Endothelial cell of umbilical vein (primary cell): ENCODE measurements around the gene SYDE2. TPM values are rescaled to one million over a fixed set of nuclear protein-coding genes. Genes with fewer than 3 reads are reported as not detected.

Experiments used
- BruUV-seq: library from RNA; stranded (reverse); fragments of 400-500 nt; replicated peaks from 2 replicates; lab custom pipeline; 2021; lab: Mats Ljungman, UMichigan
- CTCF ChIA-PET: fragments of 300-600, 350-600 bp; sonication (Branson Sonifier 250); formaldehyde crosslinking; loops from one replicate; lab custom pipeline; 2021; ENCODE audit warnings: antibody characterized with exemption, inconsistent platforms; lab: Charles Lee
- POLR2A ChIA-PET: fragments of 300-600, 350-600 bp; sonication (Branson Sonifier 250); formaldehyde crosslinking; loops from one replicate; lab custom pipeline; 2021; ENCODE audit warnings: antibody characterized with exemption, inconsistent platforms; lab: Charles Lee
- DNase-seq: peaks from one replicate; pipeline ENCODE4 v3.0.0-alpha.2; 2011; ENCODE audit warnings: low read depth, low spot score
- FAIRE-seq: peaks from 2 replicates; lab custom pipeline; 2011; peaks lifted over from hg19 to GRCh38; lab: Jason Lieb, UNC
- H2AFZ ChIP-seq: 2 replicates; pipeline ENCODE4 v1.6.0; 2012; ENCODE audit warnings: low read depth, low read length, control low read depth, inconsistent platforms
- H3K27ac ChIP-seq: 2 replicates; pipeline ENCODE4 v1.5.1; 2011; ENCODE audit warnings: low read depth, mild to moderate bottlenecking, control low read depth, low read length, moderate library complexity; ENCODE audit not compliant: insufficient read depth
- H3K27me3 ChIP-seq, 2 experiments: 2 replicates each; pipeline versions ENCODE4 v1.6.0 to v1.6.1; 2011; ENCODE audit warnings: low read length in 2 of 2, mixed read lengths in 1 of 2; ENCODE audit not compliant: control insufficient read depth in 2 of 2, insufficient read depth in 2 of 2
- H3K36me3 ChIP-seq, 2 experiments: 2 replicates in 1 of 2; 3 replicates in 1 of 2; pipeline ENCODE4 v1.5.1; 2011; ENCODE audit warnings: low read length in 2 of 2, mild to moderate bottlenecking in 1 of 2, moderate library complexity in 1 of 2; ENCODE audit not compliant: control insufficient read depth in 2 of 2, insufficient read depth in 2 of 2; ENCODE audit errors: extremely low read depth in 1 of 2
- H3K4me1 ChIP-seq: 3 replicates; pipeline ENCODE4 v1.5.1; 2011; ENCODE audit warnings: mild to moderate bottlenecking, low read length; ENCODE audit not compliant: control insufficient read depth, insufficient read depth; ENCODE audit errors: extremely low read depth
- H3K4me2 ChIP-seq: 2 replicates; pipeline ENCODE4 v1.6.1; 2011; ENCODE audit warnings: low read length, control low read depth, mixed read lengths; ENCODE audit not compliant: insufficient read depth
- H3K4me3 ChIP-seq, 3 experiments: fragments of 200-600 bp in 1 of 3; sonication (generic), shearing (Covaris generic) in 1 of 3; replicated peaks in 1 of 3; 2 replicates each; pipeline ENCODE4 v1.5.1; 2011 to 2016; ENCODE audit warnings: control low read depth in 3 of 3, low read length in 3 of 3, mild to moderate bottlenecking in 2 of 3, inconsistent platforms in 1 of 3, low read depth in 1 of 3, moderate library complexity in 1 of 3; ENCODE audit not compliant: insufficient read depth in 1 of 3
- H3K79me2 ChIP-seq: 2 replicates; pipeline ENCODE4 v1.6.0; 2012; ENCODE audit warnings: low read length, inconsistent platforms; ENCODE audit not compliant: control insufficient read depth, insufficient read depth
- H3K9ac ChIP-seq: replicated peaks from 2 replicates; pipeline ENCODE3; 2011; ENCODE audit warnings: low read length, control low read depth; ENCODE audit not compliant: insufficient read depth; ENCODE audit errors: extremely low read depth
- H3K9me1 ChIP-seq: replicated peaks from 3 replicates; pipeline ENCODE4 v1.6.0; 2011; ENCODE audit warnings: mild to moderate bottlenecking, low read length; ENCODE audit not compliant: control insufficient read depth, insufficient read depth; ENCODE audit errors: extremely low read depth
- H3K9me3 ChIP-seq: replicated peaks from 2 replicates; pipeline ENCODE4 v1.5.1; 2012; ENCODE audit warnings: low read length, inconsistent platforms; ENCODE audit not compliant: control insufficient read depth, insufficient read depth
- H4K20me1 ChIP-seq: replicated peaks from 2 replicates; pipeline ENCODE3; 2011; ENCODE audit warnings: mild to moderate bottlenecking, low read length; ENCODE audit not compliant: control insufficient read depth, insufficient read depth; ENCODE audit errors: extremely low read depth
- CTCF ChIP-seq, 2 donors: IDR thresholded peaks; 1 replicate in 1 of 2; 2 replicates in 1 of 2; pipeline ENCODE4 v1.5.1; 2011; ENCODE audit warnings: low read length in 2 of 2, mild to moderate bottlenecking in 2 of 2, moderate library complexity in 2 of 2, control low read depth in 1 of 2, inconsistent platforms in 1 of 2, low read depth in 1 of 2; ENCODE audit not compliant: insufficient read depth in 1 of 2; ENCODE audit errors: extremely low read depth in 1 of 2
- EZH2 ChIP-seq: IDR thresholded peaks from 2 replicates; pipeline ENCODE4 v1.6.1; 2012; ENCODE audit warnings: borderline replicate concordance, low read depth, mild to moderate bottlenecking, moderate library complexity, low read length, inconsistent platforms; ENCODE audit not compliant: severe bottlenecking
- FOS ChIP-seq: IDR thresholded peaks from 2 replicates; pipeline ENCODE4 v1.6.1; 2011; ENCODE audit warnings: mild to moderate bottlenecking, low read length, moderate library complexity, borderline replicate concordance; ENCODE audit not compliant: insufficient read depth
- GATA2 ChIP-seq: IDR thresholded peaks from 2 replicates; pipeline ENCODE4 v1.7.0; 2011; ENCODE audit warnings: low read depth, mild to moderate bottlenecking, moderate library complexity, mixed read lengths, low read length; ENCODE audit not compliant: insufficient read length, insufficient read depth
- MYC ChIP-seq: IDR thresholded peaks from one replicate; pipeline ENCODE4 v1.6.1; 2011; ENCODE audit warnings: mild to moderate bottlenecking, low read depth, low read length
- POLR2AphosphoS5 ChIP-seq: IDR thresholded peaks from 2 replicates; pipeline ENCODE4 v1.6.1; 2012; ENCODE audit warnings: low read depth, mild to moderate bottlenecking, control low read depth, low read length, moderate library complexity; ENCODE audit not compliant: insufficient read depth
- dilution Hi-C: fragments of 300-500 bp; cut with MboI; formaldehyde crosslinking; loops from one replicate; pipeline ENCODE4 v1.15.0; 2019; ENCODE audit warnings: low sequenced_read_pairs; ENCODE audit not compliant: extremely low pct_ligation_motif_present
- intact Hi-C: fragments of 100-400 bp; cut with micrococcal nuclease; formaldehyde crosslinking; loops from one replicate; pipeline ENCODE4 v1.10.0; 2022
- microRNA-seq: library from miRNA; unstranded; fragments of <30 nt; microRNA quantifications from one replicate; pipeline ENCODE4 v1.2.0, GENCODE V29; 2021; ENCODE audit warnings: borderline number of aligned reads, borderline replicate concordance
- polyA plus RNA-seq, 4 experiments: library from polyadenylated mRNA; depleted of rRNA in 3 of 4; stranded (reverse) in 3 of 4; unstranded in 1 of 4; fragments of >200 nt; gene quantifications; 2 replicates each; pipeline versions ENCODE4 v1.2.1 to v1.2.3, GENCODE V29; 2011 to 2012; ENCODE audit warnings: missing spikeins in 1 of 4
- small RNA-seq: library from RNA; depleted of rRNA; stranded (forward); fragments of <200 nt; gene quantifications from one replicate; pipeline ENCODE3, GENCODE V24; 2012; ENCODE audit warnings: low replicate concordance, low read depth; ENCODE audit not compliant: insufficient read depth, insufficient read length
- total RNA-seq: library from RNA; stranded (reverse); gene quantifications from 2 replicates; pipeline ENCODE4 v1.2.3, GENCODE V29; 2021

SYDE2 gene
- total and polyA plus RNA-seq, 2 donors (not counting 3 experiments of a cell fraction or from before 2014, with no cell fraction given): 0.52 to 3.1 TPM

GRCh38 chr1:85109475-85109874, 91.3 kb downstream of the SYDE2 start:
- H3K4me3 ChIP-seq: no peak overlapping the region
- DNase-seq (peak; percentile 71), FAIRE-seq (peak; percentile 82)
- no peaks in the 10 kb centered on the region for H3K9me3 ChIP-seq
- no peak overlapping the region for H3K27ac ChIP-seq
- no peaks in the 10 kb centered on the region for H4K20me1 ChIP-seq
- no peaks in the 10 kb centered on the region for H3K9me1 ChIP-seq
- no peaks in the 10 kb centered on the region for H3K4me1 ChIP-seq
- H3K27me3 ChIP-seq: peaks cover 8 to 23% of the 10 kb centered on the region in 2 experiments
- CTCF ChIA-PET: interaction anchor here (0.7 to 10.5 kb wide), 30 partner anchors 11 to 909 kb away, joined by 3 to 384 read pairs (median 4); partner anchors contain the start of gene C1orf52
- POLR2A ChIA-PET: no interaction called here
- TF ChIP-seq MYC (no peak), FOS (no peak), GATA2 (no peak), POLR2AphosphoS5 (no peak), EZH2 (no peak), CTCF (IDR thresholded peaks at IDR 0.05; ENCODE audit: extremely low read depth in 1 of 2, insufficient read depth in 1 of 2, low read depth in 1 of 2, low read length in 2 of 2) (peak; percentile 65 to 80)
- no TSS peak for BruUV-seq
- no peak overlapping the region for H3K4me2 ChIP-seq
- no peak overlapping the region for H2AFZ ChIP-seq
- H3K36me3 ChIP-seq: no peaks in the 10 kb centered on the region
- no peak overlapping the region for H3K9ac ChIP-seq
- dilution Hi-C loops (no loop called here), intact Hi-C loops (loop anchor here (1.0 to 5.0 kb wide), 4 partner anchors 145 to 583 kb away; partner anchors contain the start of gene C1orf52)
- H3K79me2 ChIP-seq: no peaks in the 10 kb centered on the region

Small RNA genes within 50 kb of the gene (microRNA-seq; reads per million reads assigned to microRNA genes)
- not detected for gene MIR4423

Small RNA genes within 50 kb of the gene (small RNA-seq; reads per million reads assigned to genes)
- gene MIR4423: not detected

Other genes with a start within 250 kb of the SYDE2 start
- not detected in 2 replicates for gene MCOLN2, start 203.9 kb downstream of the SYDE2 start, total RNA-seq
- not detected in 2 replicates for gene MCOLN2, start 203.9 kb downstream of the SYDE2 start, polyA plus RNA-seq
- gene MCOLN3, start 152.5 kb downstream of the SYDE2 start, total RNA-seq: not detected in 2 replicates
- 0.06 TPM in 1 of 2 replicates, not detected in the other for gene MCOLN3, start 152.5 kb downstream of the SYDE2 start, polyA plus RNA-seq
- 26.7 and 29.1 TPM in 2 replicates for gene C1orf52, start 58.6 kb upstream of the SYDE2 start, total RNA-seq
- gene C1orf52, start 58.6 kb upstream of the SYDE2 start, polyA plus RNA-seq: 22.7 and 23.1 TPM in 2 replicates
- gene BCL10, start 75.6 kb upstream of the SYDE2 start, total RNA-seq: 74.5 and 78.6 TPM in 2 replicates
- gene BCL10, start 75.6 kb upstream of the SYDE2 start, polyA plus RNA-seq: 16.1 and 21.5 TPM in 2 replicates